B cell (primary cell): ENCODE results near the gene VPS35.

Source experiments
- EZH2 ChIP-seq: IDR thresholded peaks from 2 replicates; pipeline ENCODE4 v1.6.1; 2012; ENCODE audit warnings: borderline replicate concordance, low read depth, mild to moderate bottlenecking, moderate library complexity, low read length; ENCODE audit not compliant: insufficient read depth, poor library complexity, severe bottlenecking
- TF ChIP-seq, protein P1 (sequence below): fragments of 200-600 bp; IDR thresholded peaks from one replicate; pipeline ENCODE4 v1.8.0; 2022; ENCODE audit warnings: antibody characterized with exemption, mild to moderate bottlenecking

DNA sequence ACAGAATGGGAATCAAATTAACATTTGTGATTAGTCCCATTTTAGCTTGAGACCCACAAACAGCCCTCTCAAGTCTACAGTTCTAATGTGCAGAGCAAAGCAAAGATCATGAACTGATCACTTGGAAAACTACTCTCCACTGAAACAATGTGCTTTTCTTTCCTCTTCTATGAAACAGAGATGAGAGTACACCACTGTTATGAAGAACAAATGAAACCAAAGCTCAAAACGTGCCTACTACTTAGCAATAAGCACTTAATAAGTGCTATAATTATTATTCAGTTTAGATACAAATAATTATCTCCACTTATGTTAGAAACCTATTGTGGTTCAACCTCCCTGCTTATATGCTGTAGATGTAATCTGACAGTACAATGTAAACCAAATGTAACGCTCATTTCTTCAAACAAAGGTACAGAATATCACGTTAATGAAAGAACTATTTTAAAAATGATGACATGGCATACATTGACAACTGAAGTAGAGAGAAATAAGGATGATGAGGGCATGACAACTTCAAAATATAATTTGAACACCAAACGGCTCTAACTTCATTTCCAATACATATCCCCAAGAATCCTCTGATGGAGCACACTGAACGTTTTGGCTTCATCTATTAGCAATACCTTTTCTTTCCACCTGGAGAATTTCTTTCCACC, 2.0 kb downstream of the VPS35 start:
- no peak for TF ChIP-seq EZH2
- TF ChIP-seq, protein P1, sequence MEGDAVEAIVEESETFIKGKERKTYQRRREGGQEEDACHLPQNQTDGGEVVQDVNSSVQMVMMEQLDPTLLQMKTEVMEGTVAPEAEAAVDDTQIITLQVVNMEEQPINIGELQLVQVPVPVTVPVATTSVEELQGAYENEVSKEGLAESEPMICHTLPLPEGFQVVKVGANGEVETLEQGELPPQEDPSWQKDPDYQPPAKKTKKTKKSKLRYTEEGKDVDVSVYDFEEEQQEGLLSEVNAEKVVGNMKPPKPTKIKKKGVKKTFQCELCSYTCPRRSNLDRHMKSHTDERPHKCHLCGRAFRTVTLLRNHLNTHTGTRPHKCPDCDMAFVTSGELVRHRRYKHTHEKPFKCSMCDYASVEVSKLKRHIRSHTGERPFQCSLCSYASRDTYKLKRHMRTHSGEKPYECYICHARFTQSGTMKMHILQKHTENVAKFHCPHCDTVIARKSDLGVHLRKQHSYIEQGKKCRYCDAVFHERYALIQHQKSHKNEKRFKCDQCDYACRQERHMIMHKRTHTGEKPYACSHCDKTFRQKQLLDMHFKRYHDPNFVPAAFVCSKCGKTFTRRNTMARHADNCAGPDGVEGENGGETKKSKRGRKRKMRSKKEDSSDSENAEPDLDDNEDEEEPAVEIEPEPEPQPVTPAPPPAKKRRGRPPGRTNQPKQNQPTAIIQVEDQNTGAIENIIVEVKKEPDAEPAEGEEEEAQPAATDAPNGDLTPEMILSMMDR: no peak
